Gastroesophageal sphincter (tissue), 4 donors: ENCODE measurements around the gene P2RX4. TPM values are rescaled to one million over a fixed set of nuclear protein-coding genes. Genes with fewer than 3 reads are reported as not detected.

ENCODE experiments used
- ATAC-seq: fragments of 150-250 bp; one replicate; pipeline ENCODE4 v1.9.1; 2016; ENCODE audit warnings: mild to moderate bottlenecking, moderate library complexity
- H3K27ac ChIP-seq, 4 donors: fragments of 200-600 bp; sonication (generic) in 3 of 4; 1 replicate in 3 of 4; 2 replicates in 1 of 4; pipeline ENCODE4 v1.5.1; 2016 to 2019
- H3K27me3 ChIP-seq: fragments of 200-600 bp; sonication (generic); one replicate; pipeline ENCODE4 v1.5.1; 2019
- H3K36me3 ChIP-seq, 2 donors: fragments of 200-600 bp; sonication (generic); one replicate each; pipeline ENCODE4 v1.5.1; 2019; ENCODE audit warnings: control low read depth in 1 of 2
- H3K4me1 ChIP-seq, 3 donors: fragments of 200-600 bp; sonication (generic); 1 replicate in 2 of 3; 2 replicates in 1 of 3; pipeline ENCODE4 v1.5.1; 2016 to 2019; ENCODE audit warnings: control low read depth in 2 of 3
- H3K4me3 ChIP-seq, 2 donors: fragments of 200-600 bp; sonication (generic); one replicate each; pipeline ENCODE4 v1.5.1; 2019; ENCODE audit warnings: mild to moderate bottlenecking in 1 of 2, moderate library complexity in 1 of 2
- H3K9me3 ChIP-seq, 3 donors: fragments of 200-600 bp; sonication (generic); one replicate each; pipeline ENCODE4 v1.5.1; 2017 to 2019; ENCODE audit warnings: control low read depth in 2 of 3
- EP300 ChIP-seq: sonication (generic); formaldehyde crosslinking; IDR thresholded peaks from one replicate; pipeline ENCODE4 v1.6.1; 2017; ENCODE audit warnings: antibody characterized with exemption, mild to moderate bottlenecking
- POLR2A ChIP-seq, 2 donors: fragments of 450-650 bp; IDR thresholded peaks; one replicate each; pipeline ENCODE4 v1.6.1; 2017; ENCODE audit warnings: antibody characterized with exemption in 2 of 2, mild to moderate bottlenecking in 2 of 2, moderate library complexity in 1 of 2
- POLR2AphosphoS5 ChIP-seq: sonication (generic); formaldehyde crosslinking; IDR thresholded peaks from one replicate; pipeline ENCODE4 v1.6.1; 2017; ENCODE audit warnings: antibody characterized with exemption
- WGBS, 2 donors: methylation state at CpG; one replicate each; pipeline ENCODE4 v1.1.5; 2018; ENCODE audit warnings: low coverage in 1 of 2; 5-methylcytosine and 5-hydroxymethylcytosine counted together
- total RNA-seq, 4 donors: library from RNA; depleted of rRNA; stranded (reverse); fragments of >200 nt; gene quantifications; one replicate each; pipeline ENCODE4 v1.1.0, GENCODE V29; 2016
- TF ChIP-seq, protein P1 (sequence below), 4 experiments: fragments of 200-600 bp in 2 of 4; fragments of 450-650 bp in 2 of 4; sonication (generic) in 1 of 4; IDR thresholded peaks; one replicate each; pipeline ENCODE4 v1.5.1; 2017 to 2019; ENCODE audit warnings: antibody characterized with exemption in 4 of 4, mild to moderate bottlenecking in 2 of 4, moderate library complexity in 2 of 4

P2RX4 gene
- total RNA-seq, 4 donors from 2014 or later: 15.1 to 32.8 (median 31.0) TPM

DNA sequence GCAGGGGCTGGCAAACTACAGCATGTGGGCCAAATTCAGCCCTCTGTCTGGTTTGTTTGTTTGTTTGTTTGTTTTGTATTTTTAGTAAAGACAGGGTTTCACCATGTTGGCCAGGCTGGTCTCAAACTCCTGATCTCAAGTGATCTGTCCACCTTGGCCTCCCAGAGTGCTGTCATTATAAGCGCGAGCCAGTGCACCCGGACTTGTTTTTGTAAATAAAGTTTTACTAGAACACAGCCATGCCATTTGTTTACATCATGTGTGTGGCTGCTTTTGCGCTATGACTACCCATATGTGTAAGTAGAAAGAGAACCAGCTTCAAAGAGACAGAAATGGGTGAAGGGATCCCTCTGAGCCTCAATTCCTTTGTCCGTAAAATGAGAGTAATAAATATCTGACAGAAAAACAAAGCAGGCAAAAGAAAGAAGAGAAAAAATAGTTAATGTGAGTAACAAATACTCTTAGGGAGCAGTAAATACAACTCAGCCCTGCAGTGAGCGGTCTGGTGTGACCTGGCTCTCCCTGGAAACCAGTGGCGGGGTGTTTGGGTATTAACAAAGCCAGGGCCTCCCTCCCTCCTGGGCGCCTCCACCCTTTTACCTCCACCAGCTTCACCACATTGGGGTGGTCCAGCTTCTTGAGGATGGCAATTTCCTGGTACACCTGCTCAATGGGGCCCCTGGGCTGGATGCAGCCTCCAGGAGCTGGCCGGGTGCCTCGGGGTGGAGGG is 53.4 kb downstream of the P2RX4 start:
- no peak for ATAC-seq
- no peak overlapping the region for H3K4me3 ChIP-seq
- peaks cover 0 to 95% of the 10 kb centered on the region in 2 donors for H3K36me3 ChIP-seq
- no peaks in the 10 kb centered on the region for H3K9me3 ChIP-seq
- no peaks in the 10 kb centered on the region for H3K27me3 ChIP-seq
- H3K27ac ChIP-seq: no peak overlapping the region
- TF ChIP-seq, protein P1, sequence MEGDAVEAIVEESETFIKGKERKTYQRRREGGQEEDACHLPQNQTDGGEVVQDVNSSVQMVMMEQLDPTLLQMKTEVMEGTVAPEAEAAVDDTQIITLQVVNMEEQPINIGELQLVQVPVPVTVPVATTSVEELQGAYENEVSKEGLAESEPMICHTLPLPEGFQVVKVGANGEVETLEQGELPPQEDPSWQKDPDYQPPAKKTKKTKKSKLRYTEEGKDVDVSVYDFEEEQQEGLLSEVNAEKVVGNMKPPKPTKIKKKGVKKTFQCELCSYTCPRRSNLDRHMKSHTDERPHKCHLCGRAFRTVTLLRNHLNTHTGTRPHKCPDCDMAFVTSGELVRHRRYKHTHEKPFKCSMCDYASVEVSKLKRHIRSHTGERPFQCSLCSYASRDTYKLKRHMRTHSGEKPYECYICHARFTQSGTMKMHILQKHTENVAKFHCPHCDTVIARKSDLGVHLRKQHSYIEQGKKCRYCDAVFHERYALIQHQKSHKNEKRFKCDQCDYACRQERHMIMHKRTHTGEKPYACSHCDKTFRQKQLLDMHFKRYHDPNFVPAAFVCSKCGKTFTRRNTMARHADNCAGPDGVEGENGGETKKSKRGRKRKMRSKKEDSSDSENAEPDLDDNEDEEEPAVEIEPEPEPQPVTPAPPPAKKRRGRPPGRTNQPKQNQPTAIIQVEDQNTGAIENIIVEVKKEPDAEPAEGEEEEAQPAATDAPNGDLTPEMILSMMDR (IDR thresholded peaks at IDR 0.05): no peak
- TF ChIP-seq POLR2A (IDR thresholded peaks at IDR 0.05) (no peak), POLR2AphosphoS5 (no peak), EP300 (no peak)
- WGBS, 2 donors: 98% methylated on average over 7 of the region's 10 CpGs; no CpG with 5 or more reads in 1 of the 2 donors
- no peaks in the 10 kb centered on the region for H3K4me1 ChIP-seq

DNA sequence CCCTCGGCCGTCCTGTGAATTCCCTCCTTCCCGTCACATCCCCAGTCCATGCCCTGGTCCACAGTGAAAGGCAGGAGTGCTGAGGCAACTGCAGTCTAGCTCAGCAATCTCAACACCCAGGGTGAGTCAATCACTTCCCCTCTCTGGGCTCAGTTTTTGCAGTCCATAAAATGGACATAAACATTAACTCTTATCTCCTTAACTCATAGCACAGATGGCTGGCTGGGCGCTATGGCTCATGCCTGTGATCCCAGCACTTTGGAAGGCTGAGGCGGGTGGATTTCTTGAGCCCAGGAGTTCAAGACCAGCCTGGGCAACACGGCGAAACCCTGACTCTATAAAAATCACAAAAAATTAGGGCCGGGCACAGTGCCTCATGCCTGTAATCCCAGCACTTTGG is 54.2 kb downstream of the P2RX4 start:
- ATAC-seq: no peak
- TF ChIP-seq EP300 (no peak), POLR2A (IDR thresholded peaks at IDR 0.05) (no peak), POLR2AphosphoS5 (no peak)
- TF ChIP-seq, protein P1 (IDR thresholded peaks at IDR 0.05): no peak
- H3K36me3 ChIP-seq: peaks cover 0 to 95% of the 10 kb centered on the region in 2 donors
- no peak overlapping the region for H3K27ac ChIP-seq
- no peaks in the 10 kb centered on the region for H3K9me3 ChIP-seq
- H3K4me1 ChIP-seq: no peaks in the 10 kb centered on the region
- no peaks in the 10 kb centered on the region for H3K27me3 ChIP-seq
- WGBS, 2 donors: 83 to 89% methylated on average over 2 to 3 of the region's 8 CpGs
- H3K4me3 ChIP-seq: no peak overlapping the region

DNA sequence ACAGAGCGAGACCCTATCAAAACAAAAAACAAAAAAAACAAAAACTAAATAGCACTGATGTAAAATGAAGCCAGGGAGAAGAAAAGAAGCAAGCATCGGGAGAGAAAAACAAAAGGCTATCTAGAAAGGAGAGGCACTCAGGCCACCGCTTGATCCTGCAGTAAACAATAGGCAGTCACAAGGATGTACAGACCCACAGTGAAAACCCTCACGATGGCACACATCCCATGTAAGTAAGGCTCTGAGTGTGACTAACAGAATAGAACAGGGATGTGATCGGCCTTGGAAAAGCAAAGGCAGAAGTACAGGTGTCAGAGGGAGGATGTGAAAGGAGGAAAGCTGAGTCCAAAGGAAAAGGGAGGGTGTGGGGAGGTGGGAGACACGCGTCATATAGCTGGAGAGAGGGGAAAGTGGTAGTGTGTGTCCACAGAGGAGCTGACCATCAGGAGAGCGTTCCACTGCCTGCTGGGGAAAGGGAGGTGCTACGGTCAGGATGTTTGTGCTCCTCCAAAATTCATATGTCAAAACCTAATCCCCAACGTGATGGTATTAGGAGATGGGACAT is 55.1 kb downstream of the P2RX4 start:
- Histone ChIP-seq H3K4me3 (no peak overlapping the region), H3K4me1 (no peaks in the 10 kb centered on the region), H3K27ac (no peak overlapping the region), H3K9me3 (no peaks in the 10 kb centered on the region), H3K36me3 (peaks cover 0 to 95% of the 10 kb centered on the region in 2 donors), H3K27me3 (no peaks in the 10 kb centered on the region)
- ATAC-seq: no peak
- TF ChIP-seq POLR2AphosphoS5 (no peak), EP300 (no peak), POLR2A (IDR thresholded peaks at IDR 0.05) (no peak)
- TF ChIP-seq, protein P1 (IDR thresholded peaks at IDR 0.05): no peak
- 76 to 78% methylated on average over 8 to 10 of the region's 10 CpGs for WGBS, 2 donors

DNA sequence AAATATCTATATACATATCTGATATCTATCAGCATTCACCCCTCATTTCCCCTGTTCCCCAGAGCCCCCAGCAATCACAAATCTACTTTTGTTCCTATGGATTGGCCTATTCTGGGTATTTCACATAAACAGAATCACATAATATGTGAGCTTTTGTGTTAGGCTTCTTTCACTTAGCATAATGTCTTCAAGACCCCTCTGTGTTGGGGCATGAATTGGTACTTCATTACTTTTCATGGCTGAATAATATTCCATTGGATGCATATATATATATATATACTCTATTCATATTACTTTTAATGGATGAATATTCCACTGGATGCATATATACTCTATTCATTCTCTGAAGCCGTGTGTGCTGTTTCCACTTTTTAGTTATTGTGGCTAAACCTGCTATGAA is 57.9 kb downstream of the P2RX4 start:
- TF ChIP-seq EP300 (no peak), POLR2A (IDR thresholded peaks at IDR 0.05) (no peak), POLR2AphosphoS5 (no peak)
- TF ChIP-seq, protein P1 (IDR thresholded peaks at IDR 0.05): no peak
- no peak for ATAC-seq
- no peaks in the 10 kb centered on the region for H3K9me3 ChIP-seq
- H3K4me1 ChIP-seq: no peaks in the 10 kb centered on the region
- H3K27me3 ChIP-seq: no peaks in the 10 kb centered on the region
- H3K36me3 ChIP-seq: peaks cover 0 to 85% of the 10 kb centered on the region in 2 donors
- WGBS, 2 donors: 100% methylated on average over 1 of the region's 1 CpG
- no peak overlapping the region for H3K27ac ChIP-seq
- H3K4me3 ChIP-seq: no peak overlapping the region

DNA sequence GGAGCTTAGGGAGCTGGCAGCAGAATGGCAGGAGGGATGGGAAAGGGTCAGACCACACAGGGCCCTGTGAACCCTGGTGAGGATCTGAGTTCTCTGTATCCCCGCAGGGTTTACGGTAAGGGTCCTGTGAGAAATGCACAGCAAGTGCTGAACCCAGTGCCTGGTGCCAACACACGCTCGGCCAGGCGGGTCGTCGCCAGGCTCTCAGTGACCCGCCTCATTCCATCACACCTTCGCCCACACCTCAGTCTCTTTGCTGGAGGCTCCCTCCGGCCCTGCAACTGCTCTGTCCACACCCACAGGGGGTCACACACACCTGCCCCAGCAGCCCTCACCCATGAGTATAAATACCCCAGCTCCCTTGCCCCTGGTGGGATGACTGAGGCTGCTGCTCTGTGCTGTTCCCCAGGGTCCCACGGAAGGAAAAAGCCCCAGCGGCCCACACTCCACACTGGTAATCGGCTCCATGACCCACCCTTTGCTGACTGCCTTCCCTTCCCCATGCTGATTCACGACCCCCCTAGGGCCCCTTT is 63.5 kb downstream of the P2RX4 start:
- Histone ChIP-seq H3K4me1 (peaks cover 0 to 2% (median 0%) of the 10 kb centered on the region in 3 donors), H3K4me3 (no peak overlapping the region), H3K9me3 (no peaks in the 10 kb centered on the region), H3K27ac (no peak overlapping the region), H3K36me3 (peaks cover 0 to 60% of the 10 kb centered on the region in 2 donors), H3K27me3 (no peaks in the 10 kb centered on the region)
- 94 to 100% methylated on average over 2 to 3 of the region's 14 CpGs for WGBS, 2 donors
- no peak for TF ChIP-seq EP300
- TF ChIP-seq, protein P1 (IDR thresholded peaks at IDR 0.05): no peak
- TF ChIP-seq POLR2A (IDR thresholded peaks at IDR 0.05): no peak
- TF ChIP-seq POLR2AphosphoS5: no peak
- ATAC-seq: no peak
